ENCODE measurements around the gene BID. TPM values are rescaled to one million over a fixed set of nuclear protein-coding genes. Genes with fewer than 3 reads are reported as not detected.

BID gene
- total RNA-seq, 1 experiment from 2014 or later, result 23.2 TPM

GRCh38 chr22:17738386-17739128, 35.7 kb downstream of the BID start:
- H3K79me2 ChIP-seq (ENCODE audit: insufficient read depth, low read length), result no peaks in the 10 kb centered on the region
- H4K5ac ChIP-seq (ENCODE audit: insufficient read length, low read depth, low read length), result no peak overlapping the region
- Mint-ChIP-seq H3K9me3 (peaks cover 0 to 2% of the 10 kb centered on the region in 2 experiments; a peak in 1 of 5 replicates), H3K36me3 (ENCODE audit: insufficient read depth in 1 of 3, low read depth in 3 of 3) (peaks cover 0 to 13% (median 0%) of the 10 kb centered on the region in 3 experiments; a peak in 5 of 7 replicates), H3K4me3 (no peak overlapping the region), H3K27ac (0 out of 7 replicates have a peak overlapping the region, but pooled peaks of 1 of the 3 experiments have one; percentile 92), H3K4me1 (peaks cover 7 to 12% of the 10 kb centered on the region in 2 experiments), H3K27me3 (ENCODE audit: low read depth) (no peaks in the 10 kb centered on the region)
- H3K79me1 ChIP-seq (ENCODE audit: insufficient read depth, low read depth, low read length, poor library complexity, severe bottlenecking), result no peaks in the 10 kb centered on the region
- no peak overlapping the region for H3K4me2 ChIP-seq (ENCODE audit: insufficient read depth, insufficient read length, low read length)
- H3K27me3 ChIP-seq (ENCODE audit: insufficient read depth, low read length), result no peaks in the 10 kb centered on the region
- no peak overlapping the region for H2BK20ac ChIP-seq (ENCODE audit: low read depth, low read length, poor library complexity, severe bottlenecking)
- DNase-seq, result no peak
- H2AK5ac ChIP-seq (ENCODE audit: insufficient read length, low read length), result no peak overlapping the region
- H2BK5ac ChIP-seq (ENCODE audit: insufficient read length, low read length), result no peak overlapping the region
- no peaks in the 10 kb centered on the region for H3K4me1 ChIP-seq (ENCODE audit: insufficient read depth, low read length)
- no peak overlapping the region for H3K23ac ChIP-seq (ENCODE audit: insufficient read length, low read depth, low read length)
- H4K8ac ChIP-seq (replicated peaks; ENCODE audit: insufficient read length, low read depth, low read length), result no peak overlapping the region
- peaks cover 2% of the 10 kb centered on the region for H4K20me1 ChIP-seq (ENCODE audit: control insufficient read depth, insufficient read depth, insufficient read length)
- H2BK15ac ChIP-seq (ENCODE audit: low read depth, low read length), result no peak overlapping the region
- H2BK12ac ChIP-seq (ENCODE audit: insufficient read length, low read depth, low read length), result no peak overlapping the region
- no peak overlapping the region for H3K56ac ChIP-seq (ENCODE audit: insufficient read length, low read depth, low read length)
- H3K18ac ChIP-seq (ENCODE audit: insufficient read length, low read depth, low read length), result no peak overlapping the region
- no peak overlapping the region for H3K9ac ChIP-seq (ENCODE audit: extremely low read depth, insufficient read length, low read length)
- H4K91ac ChIP-seq (ENCODE audit: insufficient read length, low read depth, low read length), result no peak overlapping the region
- H3K4ac ChIP-seq (ENCODE audit: low read depth, low read length), result no peak overlapping the region
- no peak overlapping the region for H3K27ac ChIP-seq (ENCODE audit: insufficient read length, low read depth, low read length)
- WGBS (ENCODE audit: extremely low coverage, insufficient read length, low lambda C conversion rate), result no CpG with 5 or more reads among the region's 21 CpGs
- H2BK120ac ChIP-seq (ENCODE audit: low read depth, low read length, poor library complexity, severe bottlenecking), result no peak overlapping the region
- no peak overlapping the region for H2AFZ ChIP-seq (ENCODE audit: low read length)
- no peak for TF ChIP-seq CTCF (conservative IDR thresholded peaks at IDR 0.05)
- H3K23me2 ChIP-seq (ENCODE audit: insufficient read length, low read depth, low read length, poor library complexity, severe bottlenecking), result no peaks in the 10 kb centered on the region
- no peak overlapping the region for H3T11ph ChIP-seq (ENCODE audit: low read length)
- H3K9me3 ChIP-seq (ENCODE audit: control insufficient read depth, low read depth, low read length), result no peaks in the 10 kb centered on the region
- no peak overlapping the region for H3K14ac ChIP-seq (ENCODE audit: insufficient read depth, low read length)

Measured in H9 (cell line).